K562 (cell line): ENCODE data around the gene AP3B2. TPM values are rescaled to one million over a fixed set of nuclear protein-coding genes. Genes with fewer than 3 reads are reported as not detected.

Experiments
- CREB3L1 ChIP-seq: fragments of 450-650 bp; IDR thresholded peaks from 2 replicates; pipeline ENCODE4 v1.6.1; 2014; ENCODE audit warnings: low read depth, mild to moderate bottlenecking, moderate library complexity, borderline replicate concordance
- ESRRA ChIP-seq: fragments of 450-650 bp; IDR thresholded peaks from 2 replicates; pipeline ENCODE4 v1.6.1; 2014; ENCODE audit warnings: low read depth, mild to moderate bottlenecking, moderate library complexity, borderline replicate concordance
- LARP7 ChIP-seq: fragments of 450-650 bp; IDR thresholded peaks from 2 replicates; pipeline ENCODE4 v1.6.1; 2016
- MBD2 ChIP-seq: sonication (generic); IDR thresholded peaks from 2 replicates; pipeline ENCODE4 v1.6.1; 2016; ENCODE audit warnings: low read depth, borderline replicate concordance
- MEF2D ChIP-seq: conservative IDR thresholded peaks from 2 replicates; pipeline ENCODE4 v1.6.1; 2016; ENCODE audit warnings: low read depth, missing genetic modification characterization, missing compliant biosample characterization
- NFRKB ChIP-seq: fragments of 450-650 bp; IDR thresholded peaks from 2 replicates; pipeline ENCODE4 v1.6.1; 2016; ENCODE audit warnings: low read depth
- NR0B1 ChIP-seq: fragments of 450-650 bp; IDR thresholded peaks from one replicate; pipeline ENCODE4 v1.6.1; 2018; ENCODE audit warnings: mild to moderate bottlenecking, moderate library complexity; ENCODE audit not compliant: partially characterized antibody
- PBX2 ChIP-seq, 2 experiments: IDR thresholded peaks in 1 of 2; conservative IDR thresholded peaks in 1 of 2; 2 replicates each; pipeline ENCODE4 v1.6.1; 2016; ENCODE audit warnings: low read depth in 2 of 2, mild to moderate bottlenecking in 1 of 2, missing compliant biosample characterization in 1 of 2, missing genetic modification characterization in 1 of 2, moderate library complexity in 1 of 2
- PCBP1 ChIP-seq: fragments of 200-400 bp; formaldehyde crosslinking; IDR thresholded peaks from 2 replicates; pipeline ENCODE4 v1.6.1; 2018; ENCODE audit warnings: mild to moderate bottlenecking, low read depth, low read length; ENCODE audit not compliant: poor library complexity, severe bottlenecking
- PHB ChIP-seq: fragments of 250-450 bp; sonication (Bioruptor Pico); IDR thresholded peaks from 2 replicates; pipeline ENCODE4 v1.5.0; 2021
- PKNOX1 ChIP-seq: fragments of 450-650 bp; IDR thresholded peaks from 2 replicates; pipeline ENCODE4 v1.6.1; 2016
- SETDB1 ChIP-seq: IDR thresholded peaks from one replicate; pipeline ENCODE4 v1.6.1; 2012; ENCODE audit warnings: low read length, control low read depth, inconsistent platforms
- SIX5 ChIP-seq, 2 experiments: IDR thresholded peaks; 2 replicates each; pipeline ENCODE4 v1.6.1; 2011; ENCODE audit warnings: low read length in 2 of 2, borderline replicate concordance in 1 of 2, low read depth in 1 of 2, mild to moderate bottlenecking in 1 of 2, moderate library complexity in 1 of 2; ENCODE audit not compliant: insufficient read depth in 1 of 2
- SMC3 ChIP-seq: conservative IDR thresholded peaks from 2 replicates; pipeline ENCODE4 v1.6.1; 2011; ENCODE audit warnings: low read depth, low read length, improper control_type of control experiment; ENCODE audit not compliant: insufficient read depth
- TCF7L2 ChIP-seq: fragments of 150-350 bp; IDR thresholded peaks from 2 replicates; pipeline ENCODE4 v1.6.1; 2016; ENCODE audit warnings: low read depth, mild to moderate bottlenecking, low read length, moderate library complexity
- XRCC3 ChIP-seq: fragments of 450-650 bp; IDR thresholded peaks from 2 replicates; pipeline ENCODE4 v1.6.1; 2017; ENCODE audit warnings: mild to moderate bottlenecking, moderate library complexity
- ZNF174 ChIP-seq: fragments of 250-450 bp; sonication (Bioruptor Pico); IDR thresholded peaks from 2 replicates; pipeline ENCODE4 v1.4.0; 2020; ENCODE audit warnings: mild to moderate bottlenecking
- ZNF311 ChIP-seq: fragments of 250-450 bp; sonication (Bioruptor Pico); IDR thresholded peaks from 2 replicates; pipeline ENCODE4 v1.4.0; 2020; ENCODE audit warnings: mild to moderate bottlenecking, moderate library complexity
- ZNF717 ChIP-seq: fragments of 250-450 bp; sonication (Bioruptor Pico); IDR thresholded peaks from 2 replicates; pipeline ENCODE4 v1.5.0; 2021
- polyA plus RNA-seq, 8 experiments: library from polyadenylated mRNA; depleted of rRNA in 4 of 8; stranded (reverse) in 5 of 8; unstranded in 3 of 8; fragments of >200 nt; fragmentation: Nextera tagmentation in 2 of 8; fragmentation: Illumina TruSeq in 1 of 8; extraction: Ambion mirVana in 2 of 8; extraction: Trizol in 1 of 8; gene quantifications; 2 replicates each; pipeline versions ENCODE4 v1.2.1 to v1.2.3, GENCODE V29; 2011 to 2014; ENCODE audit warnings: inconsistent platforms in 1 of 8, missing spikeins in 1 of 8
- total RNA-seq, 7 experiments: library from RNA; depleted of rRNA in 6 of 7; stranded (reverse); fragments of >200 nt in 6 of 7; fragmentation: Illumina TruSeq in 2 of 7; extraction: Trizol in 2 of 7; gene quantifications; 2 replicates each; pipeline versions ENCODE4 v1.2.1 to v1.2.3, GENCODE V29; 2011 to 2021; ENCODE audit warnings: low replicate concordance in 1 of 7
- TF ChIP-seq, protein P1 (sequence below): fragments of 250-450 bp; sonication (Bioruptor Pico); IDR thresholded peaks from 2 replicates; pipeline ENCODE4 v1.5.1; 2021; ENCODE audit warnings: mild to moderate bottlenecking

AP3B2 gene
- total and polyA plus RNA-seq, 9 of the 15 experiments (the other 6 are each of a cell fraction or from before 2014, with no cell fraction given): 0.03 to 0.15 (median 0.10) TPM; not detected in 2

DNA sequence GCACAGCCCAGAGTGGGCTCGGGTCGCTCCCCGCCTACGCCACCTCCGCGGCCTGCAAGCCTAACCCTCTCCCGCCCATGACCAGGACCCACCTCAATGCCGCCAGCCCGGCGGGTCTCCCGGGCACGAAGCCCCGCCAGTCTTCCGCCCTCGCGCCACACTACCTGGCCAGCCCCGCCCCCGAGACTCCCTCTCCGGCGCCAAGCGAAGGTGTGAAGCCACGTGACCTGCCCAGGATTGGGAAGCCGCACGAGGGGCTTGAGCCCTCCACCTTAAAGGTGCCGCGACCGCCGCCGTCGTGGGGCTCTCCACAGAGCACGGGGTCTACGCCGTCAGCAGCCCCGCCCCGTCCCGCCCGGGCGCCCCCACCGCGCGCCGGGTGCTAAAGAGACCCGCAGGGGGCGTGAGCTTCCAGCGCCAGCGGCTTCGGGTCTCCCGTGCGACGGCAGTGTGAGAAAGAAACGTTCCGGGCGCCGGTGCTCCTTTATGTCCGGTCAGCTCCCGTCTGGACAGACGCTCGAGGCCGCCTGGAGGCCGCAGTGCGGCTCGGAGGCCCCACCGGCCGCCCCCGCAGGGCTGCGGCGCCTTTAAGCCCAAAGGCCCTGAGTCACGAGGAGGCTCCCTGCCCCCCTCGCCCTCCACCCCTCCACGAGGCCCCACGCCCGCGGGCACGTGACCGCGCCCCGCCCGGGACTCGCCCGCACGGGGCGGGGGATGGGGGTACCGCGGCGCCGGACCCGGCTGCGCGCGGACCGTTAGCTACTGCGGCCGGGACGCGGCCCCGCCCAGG, 62.4 kb downstream of the AP3B2 start, which contains the start of gene CPEB1 (continued):
- no peak for TF ChIP-seq PBX2 (CRISPR knock-in tag; IDR thresholded peaks at IDR 0.05; ENCODE audit: low read depth)
- TF ChIP-seq PBX2 (tag; conservative IDR thresholded peaks at IDR 0.05; ENCODE audit: low read depth): no peak
- TF ChIP-seq PKNOX1: no peak
- peak; percentile 43; the same call in 1 of the 2 replicates for TF ChIP-seq ESRRA
- TF ChIP-seq SMC3: no peak
- TF ChIP-seq, protein P1, sequence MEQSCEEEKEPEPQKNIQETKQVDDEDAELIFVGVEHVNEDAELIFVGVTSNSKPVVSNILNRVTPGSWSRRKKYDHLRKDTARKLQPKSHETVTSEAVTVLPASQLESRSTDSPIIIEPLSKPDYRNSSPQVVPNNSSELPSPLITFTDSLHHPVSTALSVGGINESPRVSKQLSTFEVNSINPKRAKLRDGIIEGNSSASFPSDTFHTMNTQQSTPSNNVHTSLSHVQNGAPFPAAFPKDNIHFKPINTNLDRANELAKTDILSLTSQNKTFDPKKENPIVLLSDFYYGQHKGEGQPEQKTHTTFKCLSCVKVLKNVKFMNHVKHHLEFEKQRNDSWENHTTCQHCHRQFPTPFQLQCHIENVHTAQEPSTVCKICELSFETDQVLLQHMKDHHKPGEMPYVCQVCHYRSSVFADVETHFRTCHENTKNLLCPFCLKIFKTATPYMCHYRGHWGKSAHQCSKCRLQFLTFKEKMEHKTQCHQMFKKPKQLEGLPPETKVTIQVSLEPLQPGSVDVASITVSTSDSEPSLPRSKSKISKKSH (CRISPR knock-in tag): no peak
- TF ChIP-seq PHB: 0 out of 2 replicates have a peak, but pooled peaks have one; percentile 34
- no peak; the same call in 1 of the 2 replicates for TF ChIP-seq NFRKB
- no peak for TF ChIP-seq SIX5 (IDR thresholded peaks at IDR 0.05; ENCODE audit: borderline replicate concordance in 1 of 2, insufficient read depth in 1 of 2, low read depth in 1 of 2, low read length in 2 of 2)
- TF ChIP-seq LARP7: no peak
- TF ChIP-seq ZNF311 (CRISPR knock-in tag): no peak
- no peak for TF ChIP-seq XRCC3
- no peak for TF ChIP-seq NR0B1
- TF ChIP-seq SETDB1: no peak
- no peak for TF ChIP-seq TCF7L2
- TF ChIP-seq CREB3L1: peak; percentile 77
- TF ChIP-seq MEF2D (tag): no peak
- peak; percentile 79 for TF ChIP-seq PCBP1
- TF ChIP-seq ZNF717 (CRISPR knock-in tag): no peak
- no peak for TF ChIP-seq ZNF174
- no peak for TF ChIP-seq MBD2
